NOMO-1 (cell line): ENCODE measurements around the gene GLUL.
A peak's percentile ranks its signal among the peaks of the same experiment; 100 is the strongest.

Experiments used
- DNase-seq, 2 experiments: peaks; one replicate each; lab custom pipeline; 2025; ENCODE audit not compliant: unreplicated experiment in 2 of 2; lab: John Stamatoyannopoulos, UW

The GLUL gene

GRCh38 chr1:182391362-182392049 is at the start of gene GLUL:
Gene GLUL, minus strand, starts transcription at chr1:182391790. Its CDS starts 3,053 bp downstream, at chr1:182388737.
- peak; percentile 75 to 89 for DNase-seq

- no peak for DNase-seq
Measured at GRCh38 chr1:182438326-182438725, 46.7 kb upstream of the GLUL start.

GRCh38 chr1:182433580-182433979 is 42.0 kb upstream of the GLUL start:
- DNase-seq: no peak

GRCh38 chr1:182431278-182431677 is 39.7 kb upstream of the GLUL start:
- DNase-seq: no peak

GRCh38 chr1:182430263-182431068 is 38.9 kb upstream of the GLUL start:
- DNase-seq: peak; percentile 43 to 84

DNA sequence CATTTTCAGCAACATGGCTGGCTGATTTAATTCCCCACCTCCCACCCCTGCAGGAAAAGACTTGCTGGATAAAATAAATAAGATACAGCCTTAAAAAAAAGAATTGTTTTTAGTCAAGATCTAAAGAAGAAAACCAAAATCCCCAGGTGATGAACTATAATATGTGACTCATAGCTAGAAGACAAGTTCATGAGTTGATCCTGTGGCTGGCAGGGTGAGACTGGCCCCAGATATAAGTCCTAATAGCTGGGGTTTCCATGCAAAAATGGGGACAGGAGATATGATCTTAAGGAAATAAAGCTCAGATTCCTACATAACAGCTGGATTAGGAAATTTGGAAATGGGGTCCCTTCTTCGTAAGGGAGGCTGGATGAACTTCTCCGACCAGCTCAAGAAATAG is 36.5 kb upstream of the GLUL start:
- no peak for DNase-seq

- no peak for DNase-seq
Measured at GRCh38 chr1:182426442-182427430, 35.1 kb upstream of the GLUL start.

GRCh38 chr1:182415789-182416188 is 24.2 kb upstream of the GLUL start:
- no peak for DNase-seq

DNA sequence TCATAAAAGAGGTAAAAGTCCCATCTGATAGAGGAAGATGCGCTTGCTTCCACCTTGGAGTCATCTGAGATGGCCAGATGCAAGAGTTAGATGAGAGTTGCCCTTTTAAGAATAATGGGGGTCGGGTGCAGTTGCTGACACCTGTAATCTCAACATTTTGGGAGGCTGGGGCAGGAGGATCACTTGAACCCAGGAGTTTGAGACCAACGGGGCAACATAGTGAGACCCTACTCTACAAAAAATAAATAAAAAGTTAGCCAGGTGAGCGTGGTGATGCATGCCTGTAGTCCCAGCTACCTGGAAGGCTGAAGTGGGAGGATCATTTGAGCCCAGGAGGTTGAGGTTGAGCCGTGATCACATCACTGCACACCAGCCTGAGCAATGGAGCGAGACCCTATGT is 22.4 kb upstream of the GLUL start:
- no peak for DNase-seq

- no peak for DNase-seq
Measured at GRCh38 chr1:182413486-182413885, 21.9 kb upstream of the GLUL start.

GRCh38 chr1:182410620-182411273 is 19.2 kb upstream of the GLUL start:
- DNase-seq: no peak

DNA sequence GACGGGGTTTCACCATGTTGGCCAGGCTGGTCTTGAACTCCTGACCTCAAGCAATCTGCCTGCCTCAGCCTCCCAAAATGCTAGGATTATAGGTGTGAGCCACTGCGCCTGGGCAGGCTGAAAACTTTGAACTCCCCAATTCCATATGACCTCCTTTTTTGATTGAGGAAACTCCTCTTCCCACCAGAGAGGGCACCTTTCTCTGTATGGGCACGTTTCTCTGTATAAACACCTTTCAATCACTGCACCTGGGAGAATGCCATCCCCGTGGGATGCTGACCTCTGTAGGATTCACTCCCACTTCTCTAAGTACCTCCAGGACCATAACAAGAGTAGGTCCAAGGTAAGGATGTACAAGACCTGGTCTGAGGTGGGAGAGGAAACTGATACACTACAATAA is 18.5 kb upstream of the GLUL start:
- DNase-seq: no peak

DNA sequence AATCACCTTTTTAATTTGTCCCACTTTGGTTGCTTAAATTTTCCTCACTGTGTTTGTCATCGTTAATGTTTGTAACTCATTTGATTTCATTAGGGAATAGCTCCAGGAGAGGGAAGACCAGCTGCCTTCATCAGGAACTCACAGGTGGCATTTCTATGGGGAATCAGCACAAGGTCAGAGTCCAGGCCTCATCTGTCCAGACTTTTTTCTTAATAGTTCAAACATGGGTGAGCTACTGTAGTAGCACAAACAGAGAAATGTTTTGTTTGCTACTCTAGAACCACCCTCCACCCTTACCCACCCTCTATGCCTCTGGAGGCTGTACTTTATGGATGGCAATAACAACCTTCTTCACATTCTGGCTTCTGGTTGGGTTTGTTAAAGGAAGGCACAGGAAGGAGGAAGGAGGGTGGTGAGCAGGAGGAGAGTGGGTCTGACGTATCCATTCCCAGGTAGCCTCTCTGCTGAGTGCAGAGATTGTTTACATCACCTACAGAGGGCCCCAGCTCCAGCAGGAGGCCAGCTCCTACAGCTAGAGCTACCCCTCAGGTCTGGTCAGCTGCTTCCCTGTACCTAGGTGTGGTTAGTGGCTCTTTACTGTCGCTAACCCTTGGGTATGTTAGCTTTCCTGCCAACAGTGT is 17.0 kb upstream of the GLUL start:
- DNase-seq: no peak

GRCh38 chr1:182407724-182408123 is 16.1 kb upstream of the GLUL start:
- DNase-seq: no peak

- DNase-seq: no peak
Measured at GRCh38 chr1:182406012-182406411, 14.4 kb upstream of the GLUL start.

DNA sequence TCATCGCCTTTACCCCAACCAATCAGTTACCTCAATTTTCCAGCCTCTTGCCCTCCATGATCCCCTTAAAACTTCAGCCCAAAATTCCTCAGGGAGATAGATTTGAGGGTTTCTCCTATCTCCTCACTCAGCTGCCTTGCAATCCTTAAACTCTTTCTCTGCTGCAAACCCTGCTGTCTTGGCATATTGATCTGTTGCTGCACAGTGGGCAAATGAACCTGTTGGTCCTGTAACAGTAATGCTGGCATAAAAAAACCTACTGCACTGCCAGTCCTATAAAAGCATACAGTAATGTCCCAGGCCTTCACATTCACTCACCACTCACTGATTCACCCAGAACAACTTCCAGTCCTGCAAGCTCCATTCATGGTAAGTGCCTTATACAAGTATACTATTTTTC is 14.0 kb upstream of the GLUL start:
- no peak for DNase-seq

DNA sequence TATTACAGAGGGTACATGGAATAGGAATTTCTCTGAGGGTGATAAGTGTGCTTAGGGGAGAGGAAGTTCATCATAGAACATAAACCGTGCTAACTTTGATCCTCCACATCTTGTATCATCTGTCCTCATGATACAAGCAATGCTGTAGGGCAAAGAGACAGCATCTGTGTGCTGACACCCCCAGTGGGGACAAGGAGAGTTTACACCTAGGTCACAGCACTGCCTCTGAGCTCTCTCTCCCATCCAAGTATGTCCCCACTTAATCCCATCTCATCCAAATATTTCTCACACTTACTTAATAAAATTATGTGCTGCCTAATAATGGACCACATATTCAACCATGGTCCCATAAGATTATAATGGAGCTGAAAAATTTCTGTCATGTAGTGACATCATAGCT is 13.2 kb upstream of the GLUL start:
- DNase-seq: no peak

DNA sequence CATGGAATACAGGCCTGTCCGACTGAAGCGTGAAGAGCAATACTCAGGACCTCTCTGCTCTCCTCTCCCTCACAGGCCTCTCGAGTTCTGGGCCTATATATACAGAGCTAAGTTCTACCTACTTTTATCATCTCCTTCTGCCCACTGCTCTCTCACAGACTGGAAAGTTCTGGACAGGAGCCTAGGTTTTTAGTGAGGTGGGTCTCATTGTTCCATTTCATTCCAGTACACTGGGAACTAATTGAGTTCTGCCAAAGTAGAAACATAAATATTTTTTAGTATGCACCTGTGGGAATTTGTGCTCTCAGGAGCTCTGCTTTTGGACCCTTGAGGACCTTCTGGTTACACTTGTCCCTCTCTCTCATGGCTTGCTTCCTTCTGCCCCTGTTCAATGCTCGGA is 9.0 kb upstream of the GLUL start, which contains the start of gene TEDDM1:
Gene TEDDM1, minus strand, starts transcription at position 101 of the 400 bp plus-strand sequence. CDS start 182 bp downstream, outside the sequence.
- no peak for DNase-seq

DNA sequence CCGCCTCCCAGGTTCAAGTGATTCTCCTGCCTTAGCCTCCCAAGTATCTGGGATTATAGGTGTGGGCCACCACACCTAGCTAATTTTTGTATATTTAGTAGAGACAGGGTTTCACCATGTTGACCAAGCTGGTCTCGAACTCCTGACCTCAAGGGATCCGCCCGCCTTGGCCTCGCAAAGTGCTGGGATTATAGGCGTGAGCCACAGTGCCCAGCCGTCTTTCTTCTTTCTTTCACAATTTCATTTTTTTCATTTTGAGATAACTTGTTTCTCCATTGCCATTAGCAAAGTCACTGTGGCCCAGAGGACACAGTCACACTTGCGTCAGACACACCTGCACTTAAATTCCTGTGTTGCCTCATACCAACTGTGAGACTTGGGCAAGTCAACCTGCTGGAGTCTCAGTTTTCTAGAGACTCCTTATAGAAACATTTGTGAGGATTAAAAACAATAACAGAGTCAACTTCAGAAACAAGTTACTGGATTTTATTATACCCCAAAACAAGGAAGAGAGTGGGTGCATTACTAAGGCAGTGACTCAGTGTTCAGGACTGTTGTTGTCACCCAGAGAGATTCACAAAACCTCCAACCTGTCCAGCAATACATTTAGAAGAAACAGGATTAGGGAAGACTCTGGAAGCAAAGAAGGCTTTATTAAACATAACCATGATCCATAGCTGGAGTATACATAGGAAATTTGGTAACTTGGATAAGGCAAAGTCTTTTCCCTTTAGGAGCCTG is 6.2 kb upstream of the GLUL start:
- peak; percentile 34 to 44 for DNase-seq
